ENCODE data around the gene ABHD17C. TPM values are rescaled to one million over a fixed set of nuclear protein-coding genes. Genes with fewer than 3 reads are reported as not detected.

The ABHD17C gene
- total and polyA plus RNA-seq, 2 experiments from 2014 or later, result 11.3 to 23.8 TPM

DNA sequence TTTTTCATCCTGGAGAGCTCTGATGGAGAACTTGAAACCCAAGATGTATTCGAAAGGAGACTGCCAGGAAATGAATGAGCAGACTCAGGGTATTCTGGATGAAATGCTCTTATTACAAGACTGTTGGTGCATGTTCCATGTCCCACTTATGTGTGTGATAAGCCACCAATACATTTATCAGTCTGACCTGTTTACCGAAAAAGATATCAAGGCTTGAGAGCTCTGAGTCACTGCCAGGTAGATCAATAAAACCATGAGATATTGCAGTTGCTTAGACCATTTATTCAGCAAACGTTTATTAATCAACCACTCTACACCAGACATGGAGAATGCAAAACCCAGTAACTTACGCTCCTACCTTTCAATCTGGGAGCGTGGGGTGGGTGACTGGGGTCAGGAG, 101.3 kb downstream of the ABHD17C start:
- Histone ChIP-seq H3K36me3 (ENCODE audit: insufficient read depth) (no peaks in the 10 kb centered on the region), H2AFZ (no peak overlapping the region), H3K4me2 (no peak overlapping the region), H3F3A (replicated peaks; ENCODE audit: low read depth) (no peaks in the 10 kb centered on the region), H3K4me3 (no peak overlapping the region), H4K20me1 (replicated peaks; ENCODE audit: insufficient read depth) (no peaks in the 10 kb centered on the region), H3K9me2 (ENCODE audit: insufficient read depth) (no peaks in the 10 kb centered on the region), H3K27ac (ENCODE audit: low read depth) (no peak overlapping the region), H3K4me1 (ENCODE audit: insufficient read depth) (no peaks in the 10 kb centered on the region), H3K27me3 (ENCODE audit: insufficient read depth) (no peaks in the 10 kb centered on the region), H3K79me2 (replicated peaks; ENCODE audit: insufficient read depth) (no peaks in the 10 kb centered on the region)
- no peak for DNase-seq (ENCODE audit: low spot score)
- no peaks in the 10 kb centered on the region for H3K9me3 Mint-ChIP-seq
- H3K27me3 Mint-ChIP-seq (ENCODE audit: insufficient read depth, low read depth, poor library complexity), result no peaks in the 10 kb centered on the region
- no peak for ATAC-seq
- TF ChIP-seq JUNB (IDR thresholded peaks at IDR 0.05; ENCODE audit: unreplicated experiment), result no peak
- no peak for TF ChIP-seq CREB1 (CRISPR knock-in tag; IDR thresholded peaks at IDR 0.05; ENCODE audit: low read depth)
- TF ChIP-seq ZNF331 (CRISPR knock-in tag; IDR thresholded peaks at IDR 0.05; ENCODE audit: low read depth), result no peak
- TF ChIP-seq EZH2 (IDR thresholded peaks at IDR 0.05; ENCODE audit: low read depth, unreplicated experiment), result no peak
- no peak for TF ChIP-seq STAT1 (IDR thresholded peaks at IDR 0.05; ENCODE audit: unreplicated experiment)
- TF ChIP-seq, protein P1, sequence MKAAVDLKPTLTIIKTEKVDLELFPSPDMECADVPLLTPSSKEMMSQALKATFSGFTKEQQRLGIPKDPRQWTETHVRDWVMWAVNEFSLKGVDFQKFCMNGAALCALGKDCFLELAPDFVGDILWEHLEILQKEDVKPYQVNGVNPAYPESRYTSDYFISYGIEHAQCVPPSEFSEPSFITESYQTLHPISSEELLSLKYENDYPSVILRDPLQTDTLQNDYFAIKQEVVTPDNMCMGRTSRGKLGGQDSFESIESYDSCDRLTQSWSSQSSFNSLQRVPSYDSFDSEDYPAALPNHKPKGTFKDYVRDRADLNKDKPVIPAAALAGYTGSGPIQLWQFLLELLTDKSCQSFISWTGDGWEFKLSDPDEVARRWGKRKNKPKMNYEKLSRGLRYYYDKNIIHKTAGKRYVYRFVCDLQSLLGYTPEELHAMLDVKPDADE (IDR thresholded peaks at IDR 0.05), result no peak
- TF ChIP-seq, protein P2, sequence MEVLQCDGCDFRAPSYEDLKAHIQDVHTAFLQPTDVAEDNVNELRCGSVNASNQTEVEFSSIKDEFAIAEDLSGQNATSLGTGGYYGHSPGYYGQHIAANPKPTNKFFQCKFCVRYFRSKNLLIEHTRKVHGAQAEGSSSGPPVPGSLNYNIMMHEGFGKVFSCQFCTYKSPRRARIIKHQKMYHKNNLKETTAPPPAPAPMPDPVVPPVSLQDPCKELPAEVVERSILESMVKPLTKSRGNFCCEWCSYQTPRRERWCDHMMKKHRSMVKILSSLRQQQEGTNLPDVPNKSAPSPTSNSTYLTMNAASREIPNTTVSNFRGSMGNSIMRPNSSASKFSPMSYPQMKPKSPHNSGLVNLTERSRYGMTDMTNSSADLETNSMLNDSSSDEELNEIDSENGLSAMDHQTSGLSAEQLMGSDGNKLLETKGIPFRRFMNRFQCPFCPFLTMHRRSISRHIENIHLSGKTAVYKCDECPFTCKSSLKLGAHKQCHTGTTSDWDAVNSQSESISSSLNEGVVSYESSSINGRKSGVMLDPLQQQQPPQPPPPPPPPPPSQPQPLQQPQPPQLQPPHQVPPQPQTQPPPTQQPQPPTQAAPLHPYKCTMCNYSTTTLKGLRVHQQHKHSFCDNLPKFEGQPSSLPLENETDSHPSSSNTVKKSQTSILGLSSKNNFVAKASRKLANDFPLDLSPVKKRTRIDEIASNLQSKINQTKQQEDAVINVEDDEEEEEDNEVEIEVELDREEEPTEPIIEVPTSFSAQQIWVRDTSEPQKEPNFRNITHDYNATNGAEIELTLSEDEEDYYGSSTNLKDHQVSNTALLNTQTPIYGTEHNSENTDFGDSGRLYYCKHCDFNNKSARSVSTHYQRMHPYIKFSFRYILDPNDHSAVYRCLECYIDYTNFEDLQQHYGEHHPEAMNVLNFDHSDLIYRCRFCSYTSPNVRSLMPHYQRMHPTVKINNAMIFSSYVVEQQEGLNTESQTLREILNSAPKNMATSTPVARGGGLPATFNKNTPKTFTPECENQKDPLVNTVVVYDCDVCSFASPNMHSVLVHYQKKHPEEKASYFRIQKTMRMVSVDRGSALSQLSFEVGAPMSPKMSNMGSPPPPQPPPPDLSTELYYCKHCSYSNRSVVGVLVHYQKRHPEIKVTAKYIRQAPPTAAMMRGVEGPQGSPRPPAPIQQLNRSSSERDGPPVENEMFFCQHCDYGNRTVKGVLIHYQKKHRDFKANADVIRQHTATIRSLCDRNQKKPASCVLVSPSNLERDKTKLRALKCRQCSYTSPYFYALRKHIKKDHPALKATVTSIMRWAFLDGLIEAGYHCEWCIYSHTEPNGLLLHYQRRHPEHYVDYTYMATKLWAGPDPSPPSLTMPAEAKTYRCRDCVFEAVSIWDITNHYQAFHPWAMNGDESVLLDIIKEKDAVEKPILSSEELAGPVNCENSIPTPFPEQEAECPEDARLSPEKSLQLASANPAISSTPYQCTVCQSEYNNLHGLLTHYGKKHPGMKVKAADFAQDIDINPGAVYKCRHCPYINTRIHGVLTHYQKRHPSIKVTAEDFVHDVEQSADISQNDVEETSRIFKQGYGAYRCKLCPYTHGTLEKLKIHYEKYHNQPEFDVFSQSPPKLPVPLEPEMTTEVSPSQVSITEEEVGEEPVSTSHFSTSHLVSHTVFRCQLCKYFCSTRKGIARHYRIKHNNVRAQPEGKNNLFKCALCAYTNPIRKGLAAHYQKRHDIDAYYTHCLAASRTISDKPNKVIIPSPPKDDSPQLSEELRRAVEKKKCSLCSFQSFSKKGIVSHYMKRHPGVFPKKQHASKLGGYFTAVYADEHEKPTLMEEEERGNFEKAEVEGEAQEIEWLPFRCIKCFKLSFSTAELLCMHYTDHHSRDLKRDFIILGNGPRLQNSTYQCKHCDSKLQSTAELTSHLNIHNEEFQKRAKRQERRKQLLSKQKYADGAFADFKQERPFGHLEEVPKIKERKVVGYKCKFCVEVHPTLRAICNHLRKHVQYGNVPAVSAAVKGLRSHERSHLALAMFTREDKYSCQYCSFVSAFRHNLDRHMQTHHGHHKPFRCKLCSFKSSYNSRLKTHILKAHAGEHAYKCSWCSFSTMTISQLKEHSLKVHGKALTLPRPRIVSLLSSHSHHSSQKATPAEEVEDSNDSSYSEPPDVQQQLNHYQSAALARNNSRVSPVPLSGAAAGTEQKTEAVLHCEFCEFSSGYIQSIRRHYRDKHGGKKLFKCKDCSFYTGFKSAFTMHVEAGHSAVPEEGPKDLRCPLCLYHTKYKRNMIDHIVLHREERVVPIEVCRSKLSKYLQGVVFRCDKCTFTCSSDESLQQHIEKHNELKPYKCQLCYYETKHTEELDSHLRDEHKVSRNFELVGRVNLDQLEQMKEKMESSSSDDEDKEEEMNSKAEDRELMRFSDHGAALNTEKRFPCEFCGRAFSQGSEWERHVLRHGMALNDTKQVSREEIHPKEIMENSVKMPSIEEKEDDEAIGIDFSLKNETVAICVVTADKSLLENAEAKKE (CRISPR knock-in tag; IDR thresholded peaks at IDR 0.05), result no peak
- TF ChIP-seq, protein P3, sequence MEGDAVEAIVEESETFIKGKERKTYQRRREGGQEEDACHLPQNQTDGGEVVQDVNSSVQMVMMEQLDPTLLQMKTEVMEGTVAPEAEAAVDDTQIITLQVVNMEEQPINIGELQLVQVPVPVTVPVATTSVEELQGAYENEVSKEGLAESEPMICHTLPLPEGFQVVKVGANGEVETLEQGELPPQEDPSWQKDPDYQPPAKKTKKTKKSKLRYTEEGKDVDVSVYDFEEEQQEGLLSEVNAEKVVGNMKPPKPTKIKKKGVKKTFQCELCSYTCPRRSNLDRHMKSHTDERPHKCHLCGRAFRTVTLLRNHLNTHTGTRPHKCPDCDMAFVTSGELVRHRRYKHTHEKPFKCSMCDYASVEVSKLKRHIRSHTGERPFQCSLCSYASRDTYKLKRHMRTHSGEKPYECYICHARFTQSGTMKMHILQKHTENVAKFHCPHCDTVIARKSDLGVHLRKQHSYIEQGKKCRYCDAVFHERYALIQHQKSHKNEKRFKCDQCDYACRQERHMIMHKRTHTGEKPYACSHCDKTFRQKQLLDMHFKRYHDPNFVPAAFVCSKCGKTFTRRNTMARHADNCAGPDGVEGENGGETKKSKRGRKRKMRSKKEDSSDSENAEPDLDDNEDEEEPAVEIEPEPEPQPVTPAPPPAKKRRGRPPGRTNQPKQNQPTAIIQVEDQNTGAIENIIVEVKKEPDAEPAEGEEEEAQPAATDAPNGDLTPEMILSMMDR (conservative IDR thresholded peaks at IDR 0.05; ENCODE audit: low read depth in 2 of 2), result no peak
- no peak for TF ChIP-seq NANOG (IDR thresholded peaks at IDR 0.05; ENCODE audit: borderline replicate concordance)
- TF ChIP-seq POLR2AphosphoS5 (IDR thresholded peaks at IDR 0.05; ENCODE audit: low read depth), result no peak
- TF ChIP-seq ZNF114 (CRISPR knock-in tag; IDR thresholded peaks at IDR 0.05), result no peak
- TF ChIP-seq, protein P4, sequence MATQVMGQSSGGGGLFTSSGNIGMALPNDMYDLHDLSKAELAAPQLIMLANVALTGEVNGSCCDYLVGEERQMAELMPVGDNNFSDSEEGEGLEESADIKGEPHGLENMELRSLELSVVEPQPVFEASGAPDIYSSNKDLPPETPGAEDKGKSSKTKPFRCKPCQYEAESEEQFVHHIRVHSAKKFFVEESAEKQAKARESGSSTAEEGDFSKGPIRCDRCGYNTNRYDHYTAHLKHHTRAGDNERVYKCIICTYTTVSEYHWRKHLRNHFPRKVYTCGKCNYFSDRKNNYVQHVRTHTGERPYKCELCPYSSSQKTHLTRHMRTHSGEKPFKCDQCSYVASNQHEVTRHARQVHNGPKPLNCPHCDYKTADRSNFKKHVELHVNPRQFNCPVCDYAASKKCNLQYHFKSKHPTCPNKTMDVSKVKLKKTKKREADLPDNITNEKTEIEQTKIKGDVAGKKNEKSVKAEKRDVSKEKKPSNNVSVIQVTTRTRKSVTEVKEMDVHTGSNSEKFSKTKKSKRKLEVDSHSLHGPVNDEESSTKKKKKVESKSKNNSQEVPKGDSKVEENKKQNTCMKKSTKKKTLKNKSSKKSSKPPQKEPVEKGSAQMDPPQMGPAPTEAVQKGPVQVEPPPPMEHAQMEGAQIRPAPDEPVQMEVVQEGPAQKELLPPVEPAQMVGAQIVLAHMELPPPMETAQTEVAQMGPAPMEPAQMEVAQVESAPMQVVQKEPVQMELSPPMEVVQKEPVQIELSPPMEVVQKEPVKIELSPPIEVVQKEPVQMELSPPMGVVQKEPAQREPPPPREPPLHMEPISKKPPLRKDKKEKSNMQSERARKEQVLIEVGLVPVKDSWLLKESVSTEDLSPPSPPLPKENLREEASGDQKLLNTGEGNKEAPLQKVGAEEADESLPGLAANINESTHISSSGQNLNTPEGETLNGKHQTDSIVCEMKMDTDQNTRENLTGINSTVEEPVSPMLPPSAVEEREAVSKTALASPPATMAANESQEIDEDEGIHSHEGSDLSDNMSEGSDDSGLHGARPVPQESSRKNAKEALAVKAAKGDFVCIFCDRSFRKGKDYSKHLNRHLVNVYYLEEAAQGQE (IDR thresholded peaks at IDR 0.05; ENCODE audit: unreplicated experiment), result no peak
- no peak overlapping the region for H3K4me3 Mint-ChIP-seq
- no peaks in the 10 kb centered on the region for H3K36me3 Mint-ChIP-seq (ENCODE audit: low read depth)
- no peaks in the 10 kb centered on the region for H3K4me1 Mint-ChIP-seq
- no peak overlapping the region for H3K27ac Mint-ChIP-seq
